CD4-positive, alpha-beta T cell treated with Interleukin-17A for 4 hours (primary cell): ENCODE results near the gene PGLYRP4.
A peak's percentile ranks its signal among the peaks of the same experiment; 100 is the strongest.
"Not testable (repeated sequence)": the region's sequence is repeated elsewhere in the genome, so short reads cannot be mapped to it uniquely, and the experiment has no call there.

Experiments
- DNase-seq: peaks from one replicate; pipeline ENCODE4 v3.0.0-alpha.2; 2020; ENCODE audit warnings: mixed read lengths

PGLYRP4 gene

DNA sequence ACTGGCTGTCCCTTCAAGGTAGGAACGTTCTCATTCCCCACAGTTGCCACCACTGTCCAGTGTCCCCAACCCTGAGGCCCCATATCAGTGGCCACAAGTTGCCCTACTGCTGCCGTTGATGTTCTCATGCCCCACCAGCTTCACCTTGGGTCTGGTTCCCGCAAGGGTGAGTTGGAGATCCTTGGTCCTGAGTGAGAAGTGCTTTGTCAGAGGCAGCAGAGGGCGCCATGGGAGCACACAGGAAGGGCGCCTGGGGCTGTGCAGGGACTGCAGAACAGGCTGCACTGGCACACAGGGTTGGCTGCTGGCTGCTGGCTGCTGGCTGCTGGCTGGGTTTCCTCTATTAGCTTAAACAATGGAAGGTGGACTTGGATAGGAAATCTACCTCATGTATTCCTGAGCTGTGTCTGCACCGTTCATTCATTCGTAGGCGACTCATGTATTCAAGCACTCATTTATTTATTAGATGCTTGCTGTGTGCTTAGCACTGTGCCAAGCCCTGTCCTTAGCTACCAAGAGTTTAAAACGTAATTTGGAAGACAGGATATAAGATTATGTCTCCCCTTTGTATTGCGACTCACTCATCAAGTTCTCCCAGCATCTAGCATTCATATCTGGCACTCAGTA, 6.9 kb upstream of the PGLYRP4 start:
- DNase-seq: peak; percentile 42

DNA sequence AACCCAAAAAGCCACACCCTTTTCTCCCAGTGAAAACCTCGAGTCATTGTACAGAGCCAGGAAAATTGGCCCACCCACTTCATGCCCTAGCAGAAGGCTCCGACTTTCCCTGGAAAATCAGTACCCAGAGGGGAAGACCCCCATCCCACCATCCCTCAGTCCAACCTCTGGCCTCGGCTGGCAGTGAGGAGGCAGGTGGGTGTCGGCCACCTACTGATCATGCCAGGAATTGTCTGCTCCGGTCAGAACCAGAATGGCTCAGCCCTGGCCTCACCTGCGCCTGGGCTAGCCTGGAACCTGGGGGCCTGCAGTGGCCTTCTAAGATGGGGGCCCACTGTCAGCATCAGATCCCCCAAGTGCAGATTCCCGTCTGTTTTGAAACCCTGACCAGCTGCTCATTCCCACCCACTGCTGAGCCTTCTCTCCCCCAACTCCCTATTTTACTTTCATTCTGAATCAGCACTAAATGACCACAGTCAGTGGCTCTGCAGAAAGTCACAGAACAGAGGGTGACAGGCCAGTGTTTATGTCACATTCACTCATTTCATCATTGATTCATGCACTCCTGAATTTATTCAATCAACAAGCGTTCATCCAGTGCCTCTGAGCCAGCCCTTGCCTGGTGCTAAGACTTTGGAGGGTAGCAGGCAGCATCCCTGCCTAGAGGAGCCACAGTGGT, 6.0 kb upstream of the PGLYRP4 start:
- DNase-seq: no peak

DNA sequence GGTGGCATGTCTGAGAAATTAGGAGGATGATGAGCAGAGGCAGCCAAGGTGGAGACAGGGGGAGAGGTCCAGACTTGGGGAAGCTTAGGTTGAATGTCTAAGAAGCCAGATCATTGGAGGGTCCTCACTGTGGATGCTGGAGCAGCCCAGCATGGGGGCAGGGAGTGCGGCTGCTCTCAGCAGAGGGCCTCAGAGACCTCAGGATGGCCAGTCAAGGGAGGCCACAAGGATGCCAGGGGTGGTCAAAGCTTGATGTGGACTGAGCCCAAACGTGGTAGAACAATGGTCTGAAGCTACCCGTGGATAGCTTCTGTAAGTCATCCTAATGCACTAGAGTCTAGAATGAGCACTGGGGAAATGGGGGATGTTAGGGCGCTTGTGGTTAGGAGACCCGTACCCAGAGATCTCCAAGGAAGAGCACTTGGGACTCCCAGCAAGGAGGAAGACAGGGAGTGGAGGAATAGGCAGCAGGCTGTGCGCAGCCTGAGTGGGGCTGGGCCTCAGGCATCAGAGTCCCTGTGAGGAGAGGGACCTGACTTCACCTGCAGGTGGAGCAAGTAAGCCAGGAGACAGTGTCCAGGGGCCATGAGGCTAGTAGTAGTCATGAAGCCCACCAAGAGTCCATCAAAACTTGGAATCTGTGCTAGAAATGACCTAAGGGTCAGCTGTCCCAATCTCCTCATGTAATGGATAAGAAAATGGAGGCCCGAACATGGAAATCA, 4.7 kb upstream of the PGLYRP4 start:
- no peak for DNase-seq

DNA sequence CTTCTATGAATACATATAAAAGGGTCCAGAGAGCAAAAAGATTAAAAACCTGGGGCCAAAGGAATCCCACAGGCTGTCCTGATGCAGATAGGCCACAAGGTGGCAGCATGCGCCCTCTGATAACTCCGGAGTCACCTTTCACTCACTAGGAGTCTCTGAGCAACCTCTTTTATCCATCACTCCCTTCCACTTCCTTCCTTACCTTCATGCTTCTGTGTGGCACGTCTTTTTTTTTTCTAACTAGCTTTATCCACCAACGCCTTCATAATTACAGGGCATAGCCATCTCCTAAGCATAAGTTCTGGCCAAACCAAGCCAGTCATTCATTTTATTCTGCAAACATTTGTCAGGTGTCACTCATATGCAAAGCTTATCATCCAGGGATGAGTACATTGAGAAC, 3.9 kb upstream of the PGLYRP4 start:
- peak; percentile 73 for DNase-seq

DNA sequence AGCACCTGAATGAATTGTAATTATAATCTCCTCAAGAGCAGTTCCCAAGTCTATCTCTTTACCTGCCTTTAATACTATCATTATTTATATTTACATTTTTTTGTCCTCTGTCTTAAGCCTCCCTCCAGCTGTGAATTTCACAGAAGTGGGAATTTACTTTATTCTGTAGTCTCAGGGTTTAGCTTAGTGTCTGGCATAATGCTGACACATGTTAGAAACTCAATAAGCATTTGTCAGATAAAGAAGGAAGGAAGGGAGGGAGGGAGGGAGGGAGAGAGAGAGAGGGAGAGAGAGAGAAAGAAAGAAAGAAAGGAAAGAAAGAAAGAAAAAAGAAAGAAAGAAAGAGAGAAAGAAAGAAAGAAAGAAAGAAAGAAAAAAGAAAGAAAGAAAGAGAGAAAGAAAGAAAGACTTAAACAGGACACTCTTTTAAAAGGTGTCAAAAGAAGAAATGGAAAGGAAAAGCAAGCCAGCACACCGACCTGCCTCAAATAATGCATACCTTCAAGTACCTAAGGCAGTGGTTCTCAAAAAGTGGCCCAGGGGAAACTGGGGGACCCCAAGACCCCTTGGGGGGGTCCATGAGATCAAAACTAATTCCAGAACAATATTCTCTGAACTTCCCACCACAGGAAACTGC, 1.8 kb upstream of the PGLYRP4 start:
- DNase-seq: no peak

DNA sequence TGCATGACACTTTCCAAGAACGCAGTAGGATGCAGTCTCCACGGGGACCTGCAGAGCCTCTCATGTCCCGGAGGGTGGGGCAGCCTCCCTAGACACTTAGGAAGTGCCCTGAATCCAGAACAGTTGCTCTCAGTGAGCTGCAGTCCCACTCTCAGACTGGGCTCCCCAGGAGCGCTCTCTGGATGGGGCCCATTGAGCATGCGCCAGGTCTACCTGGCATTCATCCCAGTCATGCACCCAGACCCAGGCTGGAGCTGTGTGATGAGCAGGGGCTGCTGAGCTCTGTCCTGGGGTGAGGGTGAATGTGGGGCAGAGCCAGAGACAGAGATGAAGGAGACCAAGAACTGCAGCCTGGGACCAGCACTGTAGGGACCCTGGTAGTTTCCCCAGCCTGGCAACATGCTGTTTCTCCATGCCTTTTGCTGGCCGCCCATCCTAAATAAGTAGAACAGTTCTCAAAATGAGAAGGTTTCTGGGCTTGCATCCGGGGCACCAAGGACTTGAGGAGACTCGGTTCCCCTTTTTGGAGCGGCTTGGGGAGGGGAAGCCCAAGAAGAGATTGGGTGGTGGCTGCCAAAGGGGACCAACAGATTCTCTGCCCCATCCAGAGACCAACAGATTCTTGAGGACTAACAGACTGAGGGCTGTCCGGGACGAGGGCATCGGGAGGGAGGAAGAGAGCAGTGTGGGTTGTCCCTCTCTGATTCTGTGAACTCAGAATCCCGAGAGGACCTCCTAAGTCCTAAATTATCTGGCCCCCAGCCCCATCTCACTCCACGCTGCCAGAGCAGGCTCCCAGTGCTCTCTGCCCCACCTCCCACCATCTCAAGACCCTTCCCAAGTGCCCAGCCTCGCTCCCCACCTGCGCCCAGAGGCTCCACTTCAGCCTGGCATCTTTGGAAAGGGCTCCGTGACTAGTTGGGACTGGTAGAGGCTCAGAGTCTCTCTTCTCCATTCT, 1.0 kb upstream of the PGLYRP4 start:
- no peak for DNase-seq

DNA sequence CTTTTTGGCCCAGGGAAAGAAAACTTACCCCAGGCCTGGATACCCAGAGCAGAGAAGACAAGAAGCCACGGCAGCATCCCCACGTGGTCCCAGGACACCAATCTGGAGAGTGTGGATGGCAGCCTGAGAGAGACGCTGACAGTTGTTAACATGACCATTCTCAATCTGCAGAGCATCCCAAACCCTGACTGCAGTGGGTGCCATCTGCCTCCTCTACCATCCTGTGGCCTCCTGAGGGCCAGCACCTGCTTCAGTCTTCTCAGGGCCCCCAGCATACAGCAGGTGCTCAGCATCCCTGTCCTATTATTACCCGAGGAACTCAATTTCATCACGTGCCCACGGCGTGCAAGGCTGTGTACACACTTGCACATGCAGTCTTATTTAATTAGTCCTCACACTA, 785 bp downstream of the PGLYRP4 start:
- DNase-seq: no peak

DNA sequence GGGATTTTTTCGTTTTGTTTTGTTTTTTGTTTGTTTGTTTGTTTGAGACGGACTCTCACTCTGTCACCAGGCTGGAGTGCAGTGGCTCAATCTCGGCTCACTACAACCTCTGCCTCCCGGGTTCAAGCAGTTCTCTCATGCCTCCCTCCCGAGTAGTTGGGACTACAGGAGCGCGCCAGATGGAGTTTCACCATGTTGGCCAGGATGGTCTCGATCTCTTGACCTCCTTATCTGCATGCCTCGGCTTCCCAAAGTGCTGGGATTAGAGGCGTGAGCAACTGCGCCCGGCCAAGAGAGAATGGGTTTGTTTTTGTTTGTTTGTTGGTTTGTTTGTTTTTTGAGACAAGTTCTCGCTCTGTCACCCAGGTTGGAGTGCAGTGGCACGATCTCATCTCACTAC, 1.6 kb downstream of the PGLYRP4 start:
- DNase-seq: not testable (repeated sequence)

DNA sequence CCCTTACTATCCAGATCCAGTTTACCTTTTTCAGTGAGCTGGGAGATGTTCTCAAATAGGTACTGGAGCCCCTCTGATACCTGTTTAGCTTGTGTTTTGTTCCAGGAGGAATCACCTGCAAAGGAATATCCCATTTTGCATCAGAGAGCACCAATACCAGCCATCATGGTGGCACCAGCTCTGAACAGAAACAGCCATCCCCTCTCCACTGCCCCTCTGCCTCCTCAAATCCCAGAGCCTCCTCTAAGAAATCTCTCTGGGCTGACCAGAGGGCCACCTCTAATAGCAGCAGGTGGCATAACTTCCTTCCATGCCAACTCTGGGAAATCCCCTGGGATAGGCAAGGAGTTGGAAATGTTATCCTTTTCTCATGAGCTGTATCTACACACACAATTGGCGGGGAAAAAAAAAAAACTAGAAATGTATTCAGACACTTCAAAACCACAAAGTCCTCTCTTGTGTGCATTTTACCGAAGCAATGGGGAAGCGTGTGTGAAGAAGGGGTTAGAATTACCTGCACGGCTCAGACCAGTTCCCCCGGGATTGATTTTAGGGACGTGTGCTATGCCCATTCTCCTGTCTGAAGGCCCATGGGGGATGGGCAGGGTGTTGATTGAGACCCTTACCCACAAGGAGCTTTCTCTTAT, 2.4 kb downstream of the PGLYRP4 start:
- no peak for DNase-seq

DNA sequence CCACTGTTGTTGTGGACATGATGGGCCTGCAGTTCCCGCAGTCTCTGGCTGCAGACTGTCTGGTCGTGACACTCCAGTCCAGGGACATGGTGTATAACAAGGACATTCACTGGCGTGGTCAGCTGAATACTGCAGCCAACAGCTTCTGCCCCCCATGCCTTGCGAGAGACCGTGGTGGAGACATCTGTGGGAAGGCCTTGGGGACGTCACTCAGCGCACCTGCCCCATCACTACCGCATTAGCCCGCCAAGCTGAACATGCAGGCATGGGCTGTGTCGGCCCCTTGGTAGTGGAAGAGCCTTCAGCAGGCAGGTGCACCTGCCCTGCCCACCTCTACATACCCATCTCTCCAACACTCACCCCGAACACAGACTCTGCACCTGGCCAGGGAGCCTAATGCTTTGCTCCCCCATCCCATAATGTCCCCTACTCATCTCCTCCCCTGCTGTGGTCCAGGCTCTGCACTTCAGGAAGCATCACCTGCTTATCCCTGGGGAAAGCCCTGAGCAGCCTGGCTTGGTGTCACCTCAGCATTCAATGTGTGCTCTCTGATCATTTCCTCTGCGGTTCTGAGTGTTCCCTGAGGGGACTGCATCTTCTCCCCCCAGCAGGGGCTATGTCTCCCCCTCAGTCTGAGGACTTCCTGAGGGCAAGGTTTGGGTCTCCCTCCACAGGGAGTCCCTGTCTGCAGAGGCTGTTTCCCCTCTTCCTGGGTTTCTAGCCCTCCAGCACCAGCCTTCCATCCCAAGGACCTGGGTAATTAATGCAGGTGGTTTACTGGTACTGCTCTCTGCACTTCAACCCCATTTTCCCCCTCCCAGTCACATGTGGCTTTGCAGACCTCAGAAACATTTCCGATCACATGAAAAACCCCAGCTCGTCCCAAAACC, 3.2 kb downstream of the PGLYRP4 start:
- DNase-seq: no peak

DNA sequence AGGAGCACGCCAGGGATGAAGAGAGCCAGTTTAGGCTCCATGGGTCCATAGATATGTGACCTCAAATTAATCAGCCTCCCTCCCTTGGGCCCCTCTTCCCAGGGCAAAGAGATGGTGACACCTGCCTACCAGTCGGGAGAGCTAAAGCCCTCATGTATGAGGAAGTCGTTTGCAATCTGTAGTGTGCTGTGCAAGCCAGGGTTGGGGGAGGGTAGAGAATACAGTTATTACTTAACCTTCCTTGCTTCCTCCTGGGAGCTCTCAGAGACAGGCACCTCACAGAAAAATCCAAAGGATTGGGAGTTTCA, 4.0 kb downstream of the PGLYRP4 start:
- no peak for DNase-seq

DNA sequence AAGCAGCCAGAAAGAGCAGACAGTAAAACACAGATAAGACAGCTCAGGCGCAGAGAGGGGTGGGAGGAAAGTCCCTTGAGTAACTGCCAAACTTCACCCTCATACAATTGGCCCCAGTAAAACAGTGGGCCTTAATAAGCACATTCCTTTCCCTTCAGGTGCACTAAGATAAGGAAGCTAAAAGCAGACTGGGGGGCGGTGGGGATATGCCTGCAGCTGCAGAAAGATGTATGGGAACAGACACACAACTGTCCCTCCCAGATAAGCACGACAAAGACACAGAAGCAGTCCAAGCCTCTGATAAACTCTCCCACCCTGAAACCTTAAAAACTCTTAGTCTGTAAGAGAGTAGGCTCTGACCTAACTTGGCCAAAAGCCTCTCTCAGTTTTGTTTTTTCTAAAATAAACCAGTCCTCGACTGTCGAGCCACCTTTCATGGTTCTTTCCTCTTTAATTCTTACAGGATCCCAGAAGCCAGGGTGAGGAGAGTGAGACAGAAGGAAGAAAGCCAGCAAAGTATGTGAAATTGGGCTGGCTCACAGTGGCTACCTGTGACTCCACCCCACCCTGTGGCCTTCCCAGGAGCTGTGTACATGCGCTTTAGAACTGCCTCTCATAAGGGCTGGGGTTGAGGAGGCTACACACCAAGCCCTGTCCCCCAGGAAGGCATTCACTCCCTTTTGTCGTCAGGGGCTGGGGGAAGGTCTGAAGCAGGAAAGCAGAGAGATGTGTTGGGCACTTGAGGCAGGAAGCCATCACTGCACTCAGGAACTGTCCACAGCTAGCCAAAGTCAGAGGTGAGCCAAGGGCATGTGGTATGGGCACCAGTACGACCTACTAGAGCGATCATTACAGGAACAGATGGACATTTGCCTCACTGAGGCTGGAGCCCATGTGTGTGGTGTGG, 4.6 kb downstream of the PGLYRP4 start:
- DNase-seq: no peak

DNA sequence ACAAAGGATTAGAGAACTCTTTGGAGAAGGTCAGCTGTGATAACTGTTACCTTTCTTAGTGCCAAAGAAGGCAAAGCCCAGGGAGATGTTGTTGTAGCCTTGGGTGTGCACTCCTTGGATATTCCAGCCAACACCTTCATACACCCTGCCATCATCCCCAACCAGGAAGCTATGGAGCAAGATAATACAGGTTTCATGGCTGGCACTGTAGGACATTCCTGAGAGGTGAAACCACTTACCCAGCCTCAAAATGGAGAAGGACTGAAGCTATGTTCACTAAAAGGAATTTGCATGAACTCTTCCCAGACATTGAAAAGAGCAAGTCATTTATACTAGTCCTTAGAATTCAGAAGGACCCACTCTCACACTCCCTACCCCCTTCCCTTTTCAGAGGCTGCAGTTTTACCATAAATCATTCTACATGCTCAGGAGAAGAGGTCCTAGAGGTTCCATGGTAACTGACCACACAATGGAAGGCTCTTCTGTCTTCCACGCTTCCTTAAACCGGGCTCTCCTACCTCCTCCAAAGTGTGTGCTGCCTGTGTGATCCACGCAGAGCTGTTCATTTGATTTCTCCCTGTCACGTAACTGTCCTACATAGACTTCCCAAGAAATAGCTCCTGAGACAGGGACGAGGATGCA, 5.5 kb downstream of the PGLYRP4 start:
- no peak for DNase-seq

DNA sequence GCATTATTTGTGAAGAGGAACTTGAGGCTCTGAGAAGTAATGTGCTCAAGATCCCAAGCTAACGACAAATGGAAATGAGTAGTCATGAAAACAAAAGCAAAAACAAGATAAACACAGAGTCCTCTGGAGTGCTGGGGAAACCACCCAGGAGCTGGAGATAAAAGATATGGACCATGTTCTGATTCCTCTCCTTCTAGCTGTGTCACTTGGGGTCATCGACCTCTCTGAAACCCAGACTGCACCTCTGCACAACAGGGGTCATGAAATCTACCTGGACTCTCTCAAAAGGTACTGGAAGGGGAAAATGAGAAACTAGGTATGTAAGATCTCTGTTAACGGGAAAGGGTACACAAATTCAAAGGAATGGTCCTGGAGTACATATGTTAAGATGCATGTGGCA, 6.5 kb downstream of the PGLYRP4 start:
- DNase-seq: no peak

DNA sequence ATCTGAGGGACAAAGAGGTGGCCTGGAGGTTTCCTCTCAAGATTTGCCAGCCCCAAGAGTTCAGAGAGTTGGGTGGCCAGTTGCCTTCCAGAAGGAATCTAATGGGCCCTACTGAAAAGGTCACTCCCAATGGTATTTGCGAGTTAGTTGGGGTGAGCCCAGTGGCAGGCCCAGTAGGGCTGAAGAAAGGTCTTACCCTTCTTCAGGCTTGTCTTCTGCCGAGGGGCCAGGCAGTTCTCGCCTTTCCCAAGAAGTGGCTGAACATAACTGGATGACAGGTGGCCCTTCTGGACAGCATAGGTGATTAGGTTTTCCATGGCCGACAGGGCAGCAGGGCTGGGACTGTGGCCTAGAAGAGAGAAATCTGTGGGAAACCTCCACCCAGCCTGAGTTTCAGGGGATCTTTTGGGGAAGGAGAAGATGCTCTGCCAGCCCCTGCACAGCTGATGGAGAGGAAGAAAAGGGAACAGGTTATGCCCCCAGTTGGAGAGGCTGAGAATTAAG, 7.2 kb downstream of the PGLYRP4 start:
- DNase-seq: no peak

DNA sequence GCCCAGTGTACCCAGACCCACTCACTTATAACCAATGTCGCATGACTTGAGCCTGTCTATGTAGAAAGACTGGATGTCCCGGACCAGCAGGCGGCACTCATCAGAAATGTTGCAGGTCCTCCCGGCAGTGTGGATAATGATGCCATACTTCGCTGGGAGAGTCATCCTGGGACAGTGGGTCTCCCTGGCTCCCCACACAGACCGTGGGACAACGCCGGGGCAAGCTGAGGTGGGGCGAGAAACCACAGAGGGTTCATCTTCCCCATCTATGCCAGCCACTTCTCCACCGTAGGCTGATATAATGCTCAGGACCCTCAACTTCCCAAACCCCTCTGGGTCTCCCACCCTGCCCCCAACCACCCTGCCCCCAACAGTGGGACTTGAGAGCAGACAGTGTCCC, 8.3 kb downstream of the PGLYRP4 start:
- DNase-seq: no peak

DNA sequence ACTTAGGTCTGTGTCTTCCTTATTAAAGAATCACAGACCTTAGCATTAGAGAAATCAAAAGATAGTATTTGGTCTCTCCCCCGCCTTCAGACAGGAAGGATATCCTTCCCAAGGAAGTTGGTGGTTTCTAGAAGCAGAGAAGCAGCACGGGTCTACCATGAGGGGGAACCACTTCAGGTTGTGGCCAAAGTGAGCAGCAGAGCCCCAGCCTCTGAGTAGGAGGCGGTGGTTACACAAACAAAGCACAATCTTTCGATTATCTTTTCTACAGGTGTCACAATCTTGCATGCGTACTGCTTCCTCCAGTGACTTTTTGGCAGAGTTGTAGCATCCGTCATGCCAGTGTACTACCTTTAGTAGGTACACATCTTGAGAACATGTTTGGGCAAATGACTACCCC, 8.8 kb downstream of the PGLYRP4 start:
- DNase-seq: no peak

DNA sequence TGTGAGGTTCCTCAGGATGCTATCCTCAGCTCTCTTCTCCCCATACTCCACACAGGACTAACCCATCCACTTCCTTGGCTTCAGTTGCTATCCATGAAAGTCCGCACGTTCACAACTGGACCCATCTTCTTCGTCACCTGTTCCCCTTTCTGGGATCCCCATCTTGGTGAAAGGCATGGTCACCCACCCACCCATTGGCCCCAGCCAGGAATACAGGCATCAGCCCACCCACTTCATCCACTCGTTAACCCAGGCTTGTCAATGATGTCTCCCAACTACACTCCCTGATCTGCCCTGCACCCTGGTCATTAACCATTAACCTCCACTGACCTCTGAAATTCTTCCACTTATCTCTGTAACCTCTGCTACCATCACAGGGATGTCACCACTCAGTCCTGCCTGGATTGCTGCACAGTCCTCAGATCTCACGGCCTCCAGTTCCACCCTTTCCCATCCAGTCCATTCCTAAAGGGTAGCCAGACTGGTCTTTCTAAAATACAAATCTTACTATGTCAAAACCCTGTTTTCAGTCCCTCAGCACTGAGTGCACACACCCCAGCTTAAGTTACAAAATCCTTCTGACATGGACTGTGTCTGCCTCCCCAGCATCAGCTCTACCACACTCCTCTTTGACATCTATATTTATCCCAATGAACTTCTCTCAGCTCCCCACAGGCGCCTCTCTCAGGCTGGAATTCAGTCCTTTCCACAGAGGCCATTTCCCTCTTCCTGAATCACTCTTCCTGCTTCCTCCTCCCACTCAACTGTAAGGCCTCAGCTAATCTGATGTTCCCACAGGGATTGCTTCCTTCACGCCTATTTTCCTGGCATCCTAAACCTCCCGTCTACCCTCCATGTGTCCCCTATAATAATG, 10.4 kb downstream of the PGLYRP4 start:
- DNase-seq: no peak
